GM23338 (cell line): ENCODE data around the gene CACNB2. TPM values are rescaled to one million over a fixed set of nuclear protein-coding genes. Genes with fewer than 3 reads are reported as not detected.
"Not testable (repeated sequence)": the region's sequence is repeated elsewhere in the genome, so short reads cannot be mapped to it uniquely, and the experiment has no call there.

Experiments used
- ATAC-seq: fragments of 200-7000 bp; cut with Tn5 transposase; 3 replicates; pipeline ENCODE4 v1.9.1; 2020
- DNase-seq: peaks from one replicate; pipeline ENCODE4 v3.0.0-alpha.2; 2015; ENCODE audit warnings: low spot score
- H2AFZ ChIP-seq: fragments of 200-600 bp; sonication (generic); 2 replicates; pipeline ENCODE4 v1.8.0; 2016; ENCODE audit warnings: antibody characterized with exemption, mild to moderate bottlenecking, moderate library complexity
- H3F3A ChIP-seq: fragments of 200-600 bp; sonication (generic); replicated peaks from 2 replicates; pipeline ENCODE4 v1.8.0; 2017; ENCODE audit warnings: antibody characterized with exemption, mixed run types, low read depth
- H3K27ac ChIP-seq: fragments of 200-600 bp; sonication (generic); 2 replicates; pipeline ENCODE4 v1.6.1; 2016; ENCODE audit warnings: low read depth
- H3K27me3 ChIP-seq: fragments of 200-600 bp; sonication (generic); 2 replicates; pipeline ENCODE4 v1.8.0; 2016; ENCODE audit warnings: mild to moderate bottlenecking, mixed run types, moderate library complexity; ENCODE audit not compliant: insufficient read depth
- H3K36me3 ChIP-seq: fragments of 200-600 bp; sonication (generic); 2 replicates; pipeline ENCODE4 v1.8.0; 2016; ENCODE audit warnings: mild to moderate bottlenecking; ENCODE audit not compliant: insufficient read depth
- H3K4me1 ChIP-seq: fragments of 200-600 bp; sonication (generic); 2 replicates; pipeline ENCODE4 v1.8.0; 2016; ENCODE audit warnings: mild to moderate bottlenecking, moderate library complexity; ENCODE audit not compliant: insufficient read depth
- H3K4me2 ChIP-seq: fragments of 200-600 bp; sonication (generic); 2 replicates; pipeline ENCODE4 v1.7.1; 2017; ENCODE audit warnings: mixed run types
- H3K4me3 ChIP-seq: fragments of 200-600 bp; sonication (generic); 2 replicates; pipeline ENCODE4 v1.6.1; 2016; ENCODE audit warnings: mixed run types
- H3K79me2 ChIP-seq: fragments of 200-600 bp; sonication (generic); replicated peaks from 2 replicates; pipeline ENCODE4 v1.8.0; 2017; ENCODE audit warnings: mild to moderate bottlenecking; ENCODE audit not compliant: insufficient read depth
- H3K9me2 ChIP-seq: fragments of 200-600 bp; sonication (generic); 2 replicates; pipeline ENCODE4 v1.8.0; 2017; ENCODE audit not compliant: insufficient read depth
- H4K20me1 ChIP-seq: fragments of 200-600 bp; sonication (generic); replicated peaks from 2 replicates; pipeline ENCODE4 v1.8.0; 2017; ENCODE audit warnings: mild to moderate bottlenecking; ENCODE audit not compliant: insufficient read depth
- H3K27ac Mint-ChIP-seq: 2 replicates; pipeline ENCODE4 v1.8.0; 2020; ENCODE audit warnings: inconsistent platforms, mild to moderate bottlenecking, moderate library complexity, mixed read lengths
- H3K27me3 Mint-ChIP-seq: 3 replicates; pipeline ENCODE4 v1.8.0; 2022; ENCODE audit warnings: low read depth, mild to moderate bottlenecking, moderate library complexity, mixed read lengths, inconsistent platforms; ENCODE audit not compliant: insufficient read depth, poor library complexity
- H3K36me3 Mint-ChIP-seq: 3 replicates; pipeline ENCODE4 v1.8.0; 2021; ENCODE audit warnings: low read depth, mild to moderate bottlenecking, inconsistent platforms, moderate library complexity, mixed read lengths
- H3K4me1 Mint-ChIP-seq: 3 replicates; pipeline ENCODE4 v1.8.0; 2020; ENCODE audit warnings: mild to moderate bottlenecking, inconsistent platforms, mixed read lengths
- H3K4me3 Mint-ChIP-seq: 3 replicates; pipeline ENCODE4 v1.8.0; 2021; ENCODE audit warnings: moderate library complexity, mild to moderate bottlenecking, inconsistent platforms, mixed read lengths
- H3K9me3 Mint-ChIP-seq: 3 replicates; pipeline ENCODE4 v1.8.0; 2020; ENCODE audit warnings: moderate library complexity, mild to moderate bottlenecking, inconsistent platforms, mixed read lengths
- CREB1 ChIP-seq: fragments of 250-450 bp; sonication (Bioruptor Pico); IDR thresholded peaks from 2 replicates; pipeline ENCODE4 v1.5.0; 2020; ENCODE audit warnings: low read depth, mild to moderate bottlenecking, moderate library complexity
- ETS1 ChIP-seq: IDR thresholded peaks from 2 replicates; pipeline ENCODE4 v1.6.1; 2016; ENCODE audit warnings: antibody characterized with exemption
- EZH2phosphoT487 ChIP-seq: fragments of 200-600 bp; sonication (generic); IDR thresholded peaks from one replicate; pipeline ENCODE4 v1.8.1; 2018; ENCODE audit warnings: antibody characterized with exemption; ENCODE audit not compliant: unreplicated experiment
- NANOG ChIP-seq: IDR thresholded peaks from 2 replicates; pipeline ENCODE4 v1.6.1; 2016; ENCODE audit warnings: antibody characterized with exemption, borderline replicate concordance
- polyA plus RNA-seq: library from polyadenylated mRNA; unstranded; fragments of >200 nt; fragmentation: Nextera tagmentation; extraction: Ambion mirVana; gene quantifications from 2 replicates; pipeline ENCODE4 v1.2.1, GENCODE V29; 2016
- total RNA-seq: library from RNA; depleted of rRNA; stranded (reverse); fragments of >200 nt; shearing (Covaris generic); gene quantifications from 2 replicates; pipeline ENCODE4 v1.2.3, GENCODE V29; 2014
- TF ChIP-seq, protein P1 (sequence below): fragments of 250-450 bp; sonication (Bioruptor Pico); IDR thresholded peaks from 2 replicates; pipeline ENCODE4 v1.5.0; 2020; ENCODE audit warnings: mild to moderate bottlenecking, moderate library complexity

Gene CACNB2
- total and polyA plus RNA-seq, 2 experiments from 2014 or later: 5.0 to 5.9 TPM

DNA sequence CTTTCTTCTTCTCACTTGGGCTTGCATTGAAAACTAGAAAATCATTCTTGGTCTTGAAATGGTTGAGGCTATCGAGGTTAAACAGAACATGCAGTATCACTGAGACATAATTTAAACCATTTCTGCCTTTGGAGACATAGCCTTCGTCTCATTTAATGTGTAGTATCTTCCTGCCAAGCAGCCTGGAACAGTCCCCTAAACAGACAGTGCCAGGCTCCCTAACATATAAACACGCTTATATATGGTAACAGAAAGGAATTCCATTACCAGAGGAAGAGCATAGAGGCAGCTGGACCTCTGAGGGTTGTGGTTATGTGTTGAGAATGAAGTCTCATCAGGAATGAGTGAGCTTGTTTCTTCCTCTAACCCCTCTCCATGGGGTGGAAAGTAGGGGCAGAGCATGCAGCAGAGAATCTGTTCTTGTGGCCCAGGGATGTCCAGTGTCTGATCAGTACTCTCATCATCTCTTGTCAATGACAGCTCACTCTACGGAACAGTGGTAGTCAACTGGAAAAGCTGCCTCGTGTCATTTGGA, 11.2 kb downstream of the CACNB2 start (continued):
- TF ChIP-seq ETS1: no peak
- no peak for TF ChIP-seq CREB1
- TF ChIP-seq EZH2phosphoT487: no peak
- no peak for TF ChIP-seq NANOG

DNA sequence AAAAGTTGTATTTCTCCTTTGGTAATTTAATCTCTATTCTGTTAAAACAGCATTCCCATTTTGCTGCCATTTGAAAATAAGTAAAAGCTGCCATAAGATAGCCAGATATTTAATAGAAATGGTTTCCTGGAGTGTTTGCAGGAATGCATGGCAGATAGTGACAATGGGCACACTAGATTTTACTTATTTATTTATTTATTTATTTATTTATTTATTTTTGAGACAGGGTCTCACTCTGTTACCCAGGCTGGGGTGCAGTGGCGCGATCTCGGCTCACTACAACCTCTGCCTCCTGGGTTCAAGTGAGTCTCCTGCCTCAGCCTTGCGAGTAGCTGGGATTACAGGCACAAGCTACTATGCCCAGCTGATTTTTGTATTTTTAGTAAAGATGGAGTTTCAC, 13.2 kb downstream of the CACNB2 start:
- H3K79me2 ChIP-seq, H3F3A ChIP-seq, H3K4me3 Mint-ChIP-seq, H3K36me3 ChIP-seq, H3K4me2 ChIP-seq, ATAC-seq, H3K4me1 Mint-ChIP-seq, H3K9me2 ChIP-seq, H3K4me1 ChIP-seq, H3K9me3 Mint-ChIP-seq, H2AFZ ChIP-seq, H3K27me3 Mint-ChIP-seq, H3K27me3 ChIP-seq, H3K27ac Mint-ChIP-seq, H3K27ac ChIP-seq, H3K4me3 ChIP-seq, DNase-seq, H4K20me1 ChIP-seq, H3K36me3 Mint-ChIP-seq: not testable (repeated sequence)

- no peak for TF ChIP-seq ETS1
- TF ChIP-seq, protein P1, sequence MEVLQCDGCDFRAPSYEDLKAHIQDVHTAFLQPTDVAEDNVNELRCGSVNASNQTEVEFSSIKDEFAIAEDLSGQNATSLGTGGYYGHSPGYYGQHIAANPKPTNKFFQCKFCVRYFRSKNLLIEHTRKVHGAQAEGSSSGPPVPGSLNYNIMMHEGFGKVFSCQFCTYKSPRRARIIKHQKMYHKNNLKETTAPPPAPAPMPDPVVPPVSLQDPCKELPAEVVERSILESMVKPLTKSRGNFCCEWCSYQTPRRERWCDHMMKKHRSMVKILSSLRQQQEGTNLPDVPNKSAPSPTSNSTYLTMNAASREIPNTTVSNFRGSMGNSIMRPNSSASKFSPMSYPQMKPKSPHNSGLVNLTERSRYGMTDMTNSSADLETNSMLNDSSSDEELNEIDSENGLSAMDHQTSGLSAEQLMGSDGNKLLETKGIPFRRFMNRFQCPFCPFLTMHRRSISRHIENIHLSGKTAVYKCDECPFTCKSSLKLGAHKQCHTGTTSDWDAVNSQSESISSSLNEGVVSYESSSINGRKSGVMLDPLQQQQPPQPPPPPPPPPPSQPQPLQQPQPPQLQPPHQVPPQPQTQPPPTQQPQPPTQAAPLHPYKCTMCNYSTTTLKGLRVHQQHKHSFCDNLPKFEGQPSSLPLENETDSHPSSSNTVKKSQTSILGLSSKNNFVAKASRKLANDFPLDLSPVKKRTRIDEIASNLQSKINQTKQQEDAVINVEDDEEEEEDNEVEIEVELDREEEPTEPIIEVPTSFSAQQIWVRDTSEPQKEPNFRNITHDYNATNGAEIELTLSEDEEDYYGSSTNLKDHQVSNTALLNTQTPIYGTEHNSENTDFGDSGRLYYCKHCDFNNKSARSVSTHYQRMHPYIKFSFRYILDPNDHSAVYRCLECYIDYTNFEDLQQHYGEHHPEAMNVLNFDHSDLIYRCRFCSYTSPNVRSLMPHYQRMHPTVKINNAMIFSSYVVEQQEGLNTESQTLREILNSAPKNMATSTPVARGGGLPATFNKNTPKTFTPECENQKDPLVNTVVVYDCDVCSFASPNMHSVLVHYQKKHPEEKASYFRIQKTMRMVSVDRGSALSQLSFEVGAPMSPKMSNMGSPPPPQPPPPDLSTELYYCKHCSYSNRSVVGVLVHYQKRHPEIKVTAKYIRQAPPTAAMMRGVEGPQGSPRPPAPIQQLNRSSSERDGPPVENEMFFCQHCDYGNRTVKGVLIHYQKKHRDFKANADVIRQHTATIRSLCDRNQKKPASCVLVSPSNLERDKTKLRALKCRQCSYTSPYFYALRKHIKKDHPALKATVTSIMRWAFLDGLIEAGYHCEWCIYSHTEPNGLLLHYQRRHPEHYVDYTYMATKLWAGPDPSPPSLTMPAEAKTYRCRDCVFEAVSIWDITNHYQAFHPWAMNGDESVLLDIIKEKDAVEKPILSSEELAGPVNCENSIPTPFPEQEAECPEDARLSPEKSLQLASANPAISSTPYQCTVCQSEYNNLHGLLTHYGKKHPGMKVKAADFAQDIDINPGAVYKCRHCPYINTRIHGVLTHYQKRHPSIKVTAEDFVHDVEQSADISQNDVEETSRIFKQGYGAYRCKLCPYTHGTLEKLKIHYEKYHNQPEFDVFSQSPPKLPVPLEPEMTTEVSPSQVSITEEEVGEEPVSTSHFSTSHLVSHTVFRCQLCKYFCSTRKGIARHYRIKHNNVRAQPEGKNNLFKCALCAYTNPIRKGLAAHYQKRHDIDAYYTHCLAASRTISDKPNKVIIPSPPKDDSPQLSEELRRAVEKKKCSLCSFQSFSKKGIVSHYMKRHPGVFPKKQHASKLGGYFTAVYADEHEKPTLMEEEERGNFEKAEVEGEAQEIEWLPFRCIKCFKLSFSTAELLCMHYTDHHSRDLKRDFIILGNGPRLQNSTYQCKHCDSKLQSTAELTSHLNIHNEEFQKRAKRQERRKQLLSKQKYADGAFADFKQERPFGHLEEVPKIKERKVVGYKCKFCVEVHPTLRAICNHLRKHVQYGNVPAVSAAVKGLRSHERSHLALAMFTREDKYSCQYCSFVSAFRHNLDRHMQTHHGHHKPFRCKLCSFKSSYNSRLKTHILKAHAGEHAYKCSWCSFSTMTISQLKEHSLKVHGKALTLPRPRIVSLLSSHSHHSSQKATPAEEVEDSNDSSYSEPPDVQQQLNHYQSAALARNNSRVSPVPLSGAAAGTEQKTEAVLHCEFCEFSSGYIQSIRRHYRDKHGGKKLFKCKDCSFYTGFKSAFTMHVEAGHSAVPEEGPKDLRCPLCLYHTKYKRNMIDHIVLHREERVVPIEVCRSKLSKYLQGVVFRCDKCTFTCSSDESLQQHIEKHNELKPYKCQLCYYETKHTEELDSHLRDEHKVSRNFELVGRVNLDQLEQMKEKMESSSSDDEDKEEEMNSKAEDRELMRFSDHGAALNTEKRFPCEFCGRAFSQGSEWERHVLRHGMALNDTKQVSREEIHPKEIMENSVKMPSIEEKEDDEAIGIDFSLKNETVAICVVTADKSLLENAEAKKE (CRISPR knock-in tag): no peak
- TF ChIP-seq NANOG: no peak
- Mint-ChIP-seq H3K27ac (no peak overlapping the region), H3K4me3 (no peak overlapping the region), H3K27me3 (peaks cover 3% of the 10 kb centered on the region), H3K4me1 (no peaks in the 10 kb centered on the region), H3K9me3 (no peaks in the 10 kb centered on the region), H3K36me3 (peaks cover 3% of the 10 kb centered on the region; the same call in 1 of the 3 replicates)
- H3K4me3 ChIP-seq: no peak overlapping the region
- H3K27ac ChIP-seq: no peak overlapping the region
- H3K9me2 ChIP-seq: no peaks in the 10 kb centered on the region
- no peak overlapping the region for H3K4me2 ChIP-seq
- no peaks in the 10 kb centered on the region for H3K4me1 ChIP-seq
- H3K79me2 ChIP-seq: no peaks in the 10 kb centered on the region
- H3K27me3 ChIP-seq: no peaks in the 10 kb centered on the region
- no peak for ATAC-seq
- H4K20me1 ChIP-seq: no peaks in the 10 kb centered on the region
- no peaks in the 10 kb centered on the region for H3F3A ChIP-seq
- H3K36me3 ChIP-seq: no peaks in the 10 kb centered on the region
- DNase-seq: no peak
- H2AFZ ChIP-seq: no peak overlapping the region
Observed at GRCh38 chr10:18155321-18155720, 15.1 kb downstream of the CACNB2 start.

DNA sequence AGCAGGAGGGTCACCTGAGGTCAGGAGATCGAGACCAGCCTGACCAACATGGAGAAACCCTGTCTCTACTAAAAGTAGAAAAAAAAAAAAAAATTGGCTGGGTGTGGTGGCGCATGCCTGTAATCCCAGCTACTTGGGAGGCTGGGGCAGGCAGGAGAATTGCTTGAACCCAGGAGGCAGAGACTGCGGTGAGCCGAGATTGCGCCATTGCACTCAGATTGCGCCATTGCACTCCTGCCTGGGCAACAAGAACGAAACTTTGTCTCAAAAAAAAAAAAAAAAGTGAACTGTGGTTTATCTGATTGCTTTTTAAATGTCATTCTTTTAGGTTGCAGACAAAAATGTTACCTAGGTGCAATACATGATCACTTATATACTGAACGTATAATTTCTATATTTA, 16.6 kb downstream of the CACNB2 start:
- H3F3A ChIP-seq, H3K27ac ChIP-seq, H2AFZ ChIP-seq, H3K4me1 ChIP-seq, H3K4me3 Mint-ChIP-seq, H3K27me3 ChIP-seq, H3K79me2 ChIP-seq, H3K4me1 Mint-ChIP-seq, H3K4me3 ChIP-seq, H3K36me3 Mint-ChIP-seq, ATAC-seq, DNase-seq, H3K27ac Mint-ChIP-seq, H3K27me3 Mint-ChIP-seq, H4K20me1 ChIP-seq, H3K4me2 ChIP-seq, H3K9me3 Mint-ChIP-seq, H3K9me2 ChIP-seq, H3K36me3 ChIP-seq: not testable (repeated sequence)
